ENCODE data around the gene MTG2.

Gene MTG2

GRCh38 chr20:62243106-62243505 lies 60.3 kb downstream of the MTG2 start:
- Histone ChIP-seq H3K79me2 (ENCODE audit: control insufficient read depth, low read length) (peaks cover 76% of the 10 kb centered on the region), H3K27ac (ENCODE audit: low read depth, low read length) (no peak overlapping the region), H3K27me3 (ENCODE audit: control insufficient read depth, low read length) (no peaks in the 10 kb centered on the region), H4K20me1 (ENCODE audit: control insufficient read depth, insufficient read depth, low read depth, low read length) (peaks cover 4% of the 10 kb centered on the region; the same call in 1 of the 2 replicates), H3K4me2 (ENCODE audit: low read length) (no peak overlapping the region), H3K9me2 (replicated peaks; ENCODE audit: control insufficient read depth, low read length) (no peaks in the 10 kb centered on the region), H3K36me3 (ENCODE audit: control insufficient read depth, low read length) (peaks cover 5% of the 10 kb centered on the region; the same call in 1 of the 2 replicates), H3K4me3 (ENCODE audit: low read length) (no peak overlapping the region), H3K4me1 (ENCODE audit: control insufficient read depth, low read length) (peaks cover 7% of the 10 kb centered on the region), H3K9me3 (ENCODE audit: control insufficient read depth, insufficient read depth, low read length) (no peaks in the 10 kb centered on the region), H3F3A (ENCODE audit: control insufficient read depth, insufficient read depth) (no peaks in the 10 kb centered on the region)
- TF ChIP-seq CTCF (IDR thresholded peaks at IDR 0.05; ENCODE audit: low read depth, low read length, poor library complexity, severe bottlenecking) (no peak), EZH2phosphoT487 (IDR thresholded peaks at IDR 0.05; ENCODE audit: borderline replicate concordance, low read length) (no peak)

DNA sequence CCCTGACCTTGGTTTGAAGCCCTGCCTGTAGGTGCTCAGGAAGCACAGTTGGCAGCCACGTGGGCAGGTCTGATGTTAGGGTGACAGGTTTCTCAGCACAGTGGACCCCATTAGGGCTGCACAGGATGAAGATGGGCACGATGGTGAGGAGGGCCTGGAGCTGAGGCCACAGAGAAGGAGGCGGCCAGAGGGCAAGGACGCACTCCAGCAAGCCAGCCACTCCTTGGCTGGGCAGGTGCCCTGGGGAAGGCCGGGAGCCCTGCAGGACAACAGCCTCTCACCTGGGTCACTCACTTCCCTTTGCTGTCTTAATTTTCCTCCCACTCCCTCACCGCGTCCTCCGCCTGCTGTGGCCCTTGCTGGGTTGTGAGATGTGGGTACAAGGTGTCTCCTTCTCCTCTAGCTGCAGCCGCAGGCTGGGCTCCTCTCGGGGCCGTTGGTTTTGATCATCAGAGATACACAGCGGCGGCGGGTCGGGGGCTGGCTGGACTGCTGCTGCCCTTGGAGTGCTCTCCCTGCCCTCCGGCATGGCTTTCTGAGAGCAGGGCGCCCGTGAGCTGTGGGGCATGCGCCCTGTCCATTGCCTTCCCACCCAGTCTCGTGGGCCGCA lies 61.2 kb downstream of the MTG2 start:
- H3K79me2 ChIP-seq (ENCODE audit: control insufficient read depth, low read length) = peaks cover 81% of the 10 kb centered on the region
- H3K27me3 ChIP-seq (ENCODE audit: control insufficient read depth, low read length) = no peaks in the 10 kb centered on the region
- no peaks in the 10 kb centered on the region for H3F3A ChIP-seq (ENCODE audit: control insufficient read depth, insufficient read depth)
- H3K27ac ChIP-seq (ENCODE audit: low read depth, low read length) = no peak overlapping the region
- peaks cover 6% of the 10 kb centered on the region; the same call in 1 of the 2 replicates for H4K20me1 ChIP-seq (ENCODE audit: control insufficient read depth, insufficient read depth, low read depth, low read length)
- no peak overlapping the region for H3K4me3 ChIP-seq (ENCODE audit: low read length)
- TF ChIP-seq EZH2phosphoT487 (IDR thresholded peaks at IDR 0.05; ENCODE audit: borderline replicate concordance, low read length) (no peak), CTCF (IDR thresholded peaks at IDR 0.05; ENCODE audit: low read depth, low read length, poor library complexity, severe bottlenecking) (no peak)
- no peak overlapping the region for H3K4me2 ChIP-seq (ENCODE audit: low read length)
- H3K4me1 ChIP-seq (ENCODE audit: control insufficient read depth, low read length) = peaks cover 10% of the 10 kb centered on the region
- H3K36me3 ChIP-seq (ENCODE audit: control insufficient read depth, low read length) = peaks cover 5% of the 10 kb centered on the region; the same call in 1 of the 2 replicates
- H3K9me3 ChIP-seq (ENCODE audit: control insufficient read depth, insufficient read depth, low read length) = no peaks in the 10 kb centered on the region
- H3K9me2 ChIP-seq (replicated peaks; ENCODE audit: control insufficient read depth, low read length) = no peaks in the 10 kb centered on the region

DNA sequence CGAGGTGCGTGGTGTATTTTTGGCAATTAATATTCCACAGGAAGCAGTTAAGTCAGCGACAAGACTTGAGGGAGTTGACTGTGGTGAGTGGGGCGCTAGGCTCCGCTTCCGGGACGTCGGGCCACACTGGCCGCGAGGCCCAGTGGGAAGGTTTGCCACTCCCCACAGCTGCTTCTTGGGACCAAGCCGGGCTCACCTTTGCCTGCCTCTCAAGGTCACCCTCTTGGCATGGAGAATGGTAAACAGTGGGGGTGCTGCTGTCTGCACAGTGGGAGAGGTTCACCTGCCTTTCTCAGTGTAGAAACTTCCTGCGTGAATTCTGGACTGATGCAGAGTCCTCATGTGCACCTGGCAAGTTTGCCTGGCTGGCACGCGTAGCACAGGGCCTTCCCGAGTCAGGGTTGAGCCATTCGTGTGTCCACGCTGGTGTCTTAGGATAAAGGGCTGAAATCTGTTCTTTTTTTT lies 61.8 kb downstream of the MTG2 start:
- Histone ChIP-seq H3K4me1 (ENCODE audit: control insufficient read depth, low read length) (peaks cover 6% of the 10 kb centered on the region), H3K27ac (ENCODE audit: low read depth, low read length) (no peak overlapping the region), H3F3A (ENCODE audit: control insufficient read depth, insufficient read depth) (no peaks in the 10 kb centered on the region), H3K4me3 (ENCODE audit: low read length) (no peak overlapping the region), H3K36me3 (ENCODE audit: control insufficient read depth, low read length) (peaks cover 5% of the 10 kb centered on the region; the same call in 1 of the 2 replicates), H3K9me2 (replicated peaks; ENCODE audit: control insufficient read depth, low read length) (no peaks in the 10 kb centered on the region), H3K9me3 (ENCODE audit: control insufficient read depth, insufficient read depth, low read length) (no peaks in the 10 kb centered on the region), H3K4me2 (ENCODE audit: low read length) (no peak overlapping the region), H3K27me3 (ENCODE audit: control insufficient read depth, low read length) (no peaks in the 10 kb centered on the region), H4K20me1 (ENCODE audit: control insufficient read depth, insufficient read depth, low read depth, low read length) (peaks cover 3% of the 10 kb centered on the region; the same call in 1 of the 2 replicates), H3K79me2 (ENCODE audit: control insufficient read depth, low read length) (peaks cover 77% of the 10 kb centered on the region)
- no peak for TF ChIP-seq EZH2phosphoT487 (IDR thresholded peaks at IDR 0.05; ENCODE audit: borderline replicate concordance, low read length)
- TF ChIP-seq CTCF (IDR thresholded peaks at IDR 0.05; ENCODE audit: low read depth, low read length, poor library complexity, severe bottlenecking) = no peak
